H54 (cell line): ENCODE results near the gene KIF18B.
"Not testable (repeated sequence)": the region's sequence is repeated elsewhere in the genome, so short reads cannot be mapped to it uniquely, and the experiment has no call there.

Source experiments
- DNase-seq: peaks from one replicate; pipeline ENCODE4 v3.0.0; 2011; ENCODE audit warnings: low spot score, mixed read lengths; ENCODE audit not compliant: insufficient read length
- FAIRE-seq: peaks from 3 replicates; lab custom pipeline; 2011; peaks lifted over from hg19 to GRCh38; lab: Jason Lieb, UNC
- POLR2A ChIP-seq: IDR thresholded peaks from 2 replicates; pipeline ENCODE4 v1.6.1; 2011; ENCODE audit warnings: low read depth, mild to moderate bottlenecking, low read length

KIF18B gene

GRCh38 chr17:44965481-44966234, 18.1 kb upstream of the KIF18B start:
- no peak for TF ChIP-seq POLR2A
- DNase-seq = peak; percentile 80
- FAIRE-seq = no peak

DNA sequence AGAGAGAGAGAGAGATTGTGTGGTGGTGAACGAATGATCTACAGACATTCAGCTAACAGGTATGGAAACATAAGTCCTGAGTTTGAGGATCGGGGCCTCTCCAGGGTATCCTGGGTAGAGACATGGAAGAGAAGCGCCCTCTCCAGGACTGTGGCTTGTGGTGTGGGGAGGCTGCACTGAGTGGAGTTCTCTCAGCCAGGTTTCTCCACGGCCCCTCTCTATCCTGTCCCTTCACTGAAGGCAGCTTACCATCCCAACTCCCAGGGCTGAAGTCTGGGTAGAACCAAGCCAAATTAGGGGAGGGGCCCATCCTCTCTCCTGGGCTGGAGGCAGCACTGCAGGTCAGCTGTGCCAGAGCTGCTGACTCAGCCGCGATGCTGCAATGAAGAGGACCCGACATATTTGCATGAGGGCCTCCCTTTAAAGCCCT, 14.4 kb upstream of the KIF18B start:
- FAIRE-seq = no peak
- peak; percentile 79 for DNase-seq
- no peak for TF ChIP-seq POLR2A

DNA sequence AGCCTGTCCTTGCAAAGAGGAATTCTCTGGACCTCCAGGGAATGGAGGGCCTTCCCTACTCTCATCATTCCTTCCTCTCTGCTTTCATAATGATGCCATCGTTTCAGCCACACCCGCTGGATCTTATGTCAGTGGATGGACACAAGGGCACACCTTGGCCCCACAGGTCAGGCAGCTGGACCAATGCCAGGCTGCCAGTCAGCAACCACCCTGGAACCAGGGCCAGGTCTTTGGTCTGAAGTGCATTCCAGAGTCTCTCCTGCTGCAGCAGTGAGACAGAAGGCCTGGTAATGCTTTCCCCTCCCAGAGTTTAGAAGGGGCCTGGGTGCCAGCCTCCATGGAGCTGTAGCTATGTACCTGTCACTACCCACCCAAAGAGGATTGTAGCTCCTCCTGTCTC, 13.1 kb upstream of the KIF18B start:
- FAIRE-seq (no peak), DNase-seq (no peak)
- no peak for TF ChIP-seq POLR2A

GRCh38 chr17:44959821-44960531, 12.4 kb upstream of the KIF18B start:
- DNase-seq = no peak
- no peak for FAIRE-seq
- no peak for TF ChIP-seq POLR2A

- FAIRE-seq = no peak
- no peak for TF ChIP-seq POLR2A
- no peak for DNase-seq
These were observed 9.7 kb upstream of the KIF18B start for GRCh38 chr17:44956998-44957981.

- no peak for TF ChIP-seq POLR2A
- no peak for FAIRE-seq
- DNase-seq = no peak
These were observed 8.3 kb upstream of the KIF18B start for GRCh38 chr17:44955674-44956425.

- FAIRE-seq = no peak
- no peak for TF ChIP-seq POLR2A
- no peak for DNase-seq
These were observed 5.4 kb upstream of the KIF18B start for GRCh38 chr17:44952946-44953475.

- TF ChIP-seq POLR2A = no peak
- FAIRE-seq (no peak), DNase-seq (no peak)
These were observed 782 bp upstream of the KIF18B start for GRCh38 chr17:44948315-44948795.

DNA sequence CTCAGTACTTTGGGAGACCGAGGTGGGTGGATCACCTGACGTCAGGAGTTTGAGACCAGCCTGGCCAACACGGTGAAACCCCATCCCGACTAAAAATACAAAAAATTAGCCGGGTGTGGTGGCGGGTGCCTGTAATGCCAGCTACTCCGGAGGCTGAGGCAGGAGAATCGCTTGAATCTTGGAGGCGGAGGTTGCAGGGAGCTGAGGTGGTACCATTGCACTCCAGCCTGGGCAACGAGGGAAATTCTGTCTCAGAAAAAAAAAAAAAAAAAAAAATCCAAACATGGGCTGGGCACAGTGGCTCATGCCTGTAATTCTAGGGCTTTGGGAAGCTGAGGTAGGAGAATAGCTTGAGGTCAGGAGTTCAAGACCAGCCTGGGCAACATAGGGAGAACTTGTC, 1.9 kb downstream of the KIF18B start:
- FAIRE-seq, DNase-seq: not testable (repeated sequence)

DNA sequence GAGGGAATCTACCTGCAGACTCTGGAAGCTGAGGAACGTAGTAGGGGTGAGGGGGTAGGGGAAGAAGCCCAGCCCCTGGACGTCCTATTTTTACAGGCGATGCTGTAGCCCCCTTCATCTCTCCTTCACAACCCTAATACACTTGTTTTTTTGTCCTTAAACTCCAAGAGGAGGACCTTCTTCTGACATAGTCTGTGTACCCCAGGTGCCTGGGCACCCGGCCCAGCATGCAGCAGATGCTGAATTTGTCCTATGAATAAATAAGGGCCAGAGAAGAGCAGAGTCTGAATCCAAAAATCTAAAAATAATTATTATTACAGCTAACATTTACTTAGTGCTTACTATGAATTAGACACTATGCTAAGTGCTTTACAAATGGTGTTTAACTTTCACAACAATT, 5.1 kb downstream of the KIF18B start:
- DNase-seq (no peak), FAIRE-seq (no peak)
- no peak for TF ChIP-seq POLR2A

DNA sequence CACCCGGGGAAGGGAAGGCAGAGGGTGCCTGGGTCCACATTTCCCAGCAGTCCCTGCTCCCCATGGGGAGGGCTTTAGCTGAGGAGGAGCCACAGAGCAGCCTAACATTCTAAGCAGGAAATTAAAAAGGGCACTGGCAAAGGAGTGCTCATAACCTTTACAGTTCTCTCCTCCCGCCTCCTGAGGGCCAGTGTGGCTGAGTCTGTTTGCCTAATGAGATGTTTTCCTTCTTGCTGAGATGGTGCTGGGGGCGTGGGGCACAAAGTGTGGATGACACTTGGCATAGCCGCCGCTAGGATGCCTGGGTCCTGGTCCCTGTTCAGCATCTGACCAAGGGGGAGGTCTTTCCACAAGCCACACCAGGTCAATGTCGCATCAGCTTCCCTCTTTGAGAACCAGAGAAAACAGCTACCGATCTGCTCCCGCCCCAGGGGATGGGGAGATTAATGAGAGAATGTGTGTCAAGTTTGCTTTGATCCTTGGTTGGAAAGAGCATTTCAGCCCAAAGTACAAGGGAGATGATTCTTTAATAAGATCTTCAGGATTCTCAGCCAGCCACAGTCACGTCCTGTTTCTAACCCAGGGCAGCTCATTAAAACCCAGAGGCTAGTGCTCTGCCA, 5.8 kb downstream of the KIF18B start:
- 0 out of 2 replicates have a peak, but pooled peaks have one; percentile 8 for TF ChIP-seq POLR2A
- DNase-seq (no peak), FAIRE-seq (no peak)

DNA sequence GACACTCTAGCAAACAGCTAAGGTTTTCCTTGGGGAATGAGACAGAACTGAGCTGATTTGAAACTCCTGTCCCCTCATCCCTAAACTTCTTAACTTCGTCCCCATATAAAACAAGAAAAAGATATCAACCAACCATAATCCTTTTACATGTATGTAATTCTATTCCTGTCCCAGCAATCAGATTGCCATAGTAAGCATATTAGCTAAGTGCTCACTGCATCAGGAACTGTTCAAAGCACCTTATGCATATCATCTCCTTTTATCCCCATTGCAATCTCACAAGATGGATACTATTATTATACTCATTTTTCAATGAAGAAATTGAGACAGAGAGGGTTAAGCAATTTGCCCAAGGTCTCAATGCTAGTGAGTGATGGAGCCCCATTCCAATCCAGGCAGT, 6.8 kb downstream of the KIF18B start:
- no peak for TF ChIP-seq POLR2A
- DNase-seq (no peak), FAIRE-seq (no peak)
